ENCODE measurements around the gene VSIG10L. TPM values are rescaled to one million over a fixed set of nuclear protein-coding genes. Genes with fewer than 3 reads are reported as not detected.
A peak's percentile ranks its signal among the peaks of the same experiment; 100 is the strongest.

The VSIG10L gene
- total RNA-seq, 1 donor from 2014 or later: 4.2 TPM

GRCh38 chr19:51368366-51369282 is 26.7 kb upstream of the VSIG10L start, which contains the start of gene CLDND2:
TSS of gene CLDND2 (minus strand) at chr19:51369003. CDS start at chr19:51368577, 426 bp downstream.
- TF ChIP-seq, protein P1, sequence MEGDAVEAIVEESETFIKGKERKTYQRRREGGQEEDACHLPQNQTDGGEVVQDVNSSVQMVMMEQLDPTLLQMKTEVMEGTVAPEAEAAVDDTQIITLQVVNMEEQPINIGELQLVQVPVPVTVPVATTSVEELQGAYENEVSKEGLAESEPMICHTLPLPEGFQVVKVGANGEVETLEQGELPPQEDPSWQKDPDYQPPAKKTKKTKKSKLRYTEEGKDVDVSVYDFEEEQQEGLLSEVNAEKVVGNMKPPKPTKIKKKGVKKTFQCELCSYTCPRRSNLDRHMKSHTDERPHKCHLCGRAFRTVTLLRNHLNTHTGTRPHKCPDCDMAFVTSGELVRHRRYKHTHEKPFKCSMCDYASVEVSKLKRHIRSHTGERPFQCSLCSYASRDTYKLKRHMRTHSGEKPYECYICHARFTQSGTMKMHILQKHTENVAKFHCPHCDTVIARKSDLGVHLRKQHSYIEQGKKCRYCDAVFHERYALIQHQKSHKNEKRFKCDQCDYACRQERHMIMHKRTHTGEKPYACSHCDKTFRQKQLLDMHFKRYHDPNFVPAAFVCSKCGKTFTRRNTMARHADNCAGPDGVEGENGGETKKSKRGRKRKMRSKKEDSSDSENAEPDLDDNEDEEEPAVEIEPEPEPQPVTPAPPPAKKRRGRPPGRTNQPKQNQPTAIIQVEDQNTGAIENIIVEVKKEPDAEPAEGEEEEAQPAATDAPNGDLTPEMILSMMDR (IDR thresholded peaks at IDR 0.05; ENCODE audit: insufficient read depth, low read depth, low read length): no peak
- no peak for TF ChIP-seq EZH2 (IDR thresholded peaks at IDR 0.05; ENCODE audit: insufficient read depth, low read length)
- FAIRE-seq (no peak), DNase-seq (ENCODE audit: low read depth) (no peak)
- Histone ChIP-seq H3K4me3 (ENCODE audit: insufficient read depth, low read depth, low read length) (peak within 1 kb of the TSS; percentile 68), H3K9ac (ENCODE audit: low read length) (peak within 1 kb of the TSS; percentile 82), H2AFZ (ENCODE audit: low read depth, low read length) (peak within 1 kb of the TSS; percentile 99), H3K27ac (ENCODE audit: low read depth, low read length) (peak within 1 kb of the TSS; percentile 72), H3K4me1 (ENCODE audit: insufficient read depth, low read length) (peaks cover 19% of the 10 kb centered on the region), H3K4me2 (ENCODE audit: low read length) (peak within 1 kb of the TSS; percentile 98), H4K20me1 (ENCODE audit: insufficient read depth, low read length) (no peaks in the 10 kb centered on the region), H3K27me3 (ENCODE audit: insufficient read depth, low read length) (no peaks in the 10 kb centered on the region), H3K36me3 (ENCODE audit: insufficient read depth, low read length) (no peaks in the 10 kb centered on the region), H3K79me2 (ENCODE audit: insufficient read depth, low read length) (peaks cover 19% of the 10 kb centered on the region), H3K9me3 (ENCODE audit: insufficient read depth, low read depth, low read length) (no peaks in the 10 kb centered on the region)
- Mint-ChIP-seq H3K4me3 (ENCODE audit: unreplicated experiment) (peak within 1 kb of the TSS; percentile 91), H3K9me3 (ENCODE audit: unreplicated experiment) (peaks cover 2% of the 10 kb centered on the region), H3K27ac (ENCODE audit: unreplicated experiment) (peak within 1 kb of the TSS; percentile 92), H3K4me1 (ENCODE audit: low read depth, unreplicated experiment) (peaks cover 16% of the 10 kb centered on the region), H3K27me3 (ENCODE audit: low read depth, unreplicated experiment) (peaks cover 1% of the 10 kb centered on the region), H3K36me3 (ENCODE audit: low read depth, unreplicated experiment) (peaks cover 2% of the 10 kb centered on the region)

DNA sequence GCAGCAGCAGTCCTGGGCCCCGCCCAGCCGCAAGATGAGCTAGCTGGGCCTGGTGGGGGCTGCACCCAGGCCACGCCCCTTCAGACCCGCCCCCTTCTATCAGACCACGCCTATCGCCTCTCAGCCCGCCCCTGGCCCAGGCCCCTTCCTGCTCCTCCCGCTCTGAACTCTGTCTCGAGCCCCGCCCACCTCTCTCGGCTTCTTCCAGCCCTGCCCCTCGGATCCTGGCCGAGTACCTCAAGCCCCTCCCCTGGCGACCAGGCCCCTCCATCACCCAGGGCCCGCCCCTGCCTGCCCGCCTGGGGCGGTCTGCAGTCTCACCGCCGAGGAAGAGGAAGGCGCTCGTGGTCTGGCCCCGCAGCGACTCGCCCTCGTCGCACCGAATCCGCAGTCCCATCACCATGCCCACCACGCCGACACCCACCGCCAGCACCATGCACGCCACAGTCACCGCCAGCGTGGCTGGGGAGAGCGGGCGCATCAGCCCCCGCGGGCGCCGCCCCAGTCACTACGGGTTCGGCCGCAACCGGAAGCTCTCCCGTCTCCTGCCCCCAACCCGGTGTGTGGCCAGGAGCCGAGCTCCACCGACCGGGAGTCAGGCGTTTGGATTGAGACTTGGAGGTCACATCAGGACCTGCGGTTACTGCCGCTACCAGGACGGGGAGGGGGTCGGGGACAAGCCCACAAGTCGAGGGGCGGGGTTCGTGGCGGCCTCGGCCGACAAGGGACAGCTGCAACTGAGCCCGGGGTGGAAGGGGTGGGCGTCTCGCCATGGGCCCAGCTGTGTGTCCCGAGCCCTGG is 25.8 kb upstream of the VSIG10L start:
- H3K9me3 Mint-ChIP-seq (ENCODE audit: unreplicated experiment): peaks cover 2% of the 10 kb centered on the region
- Histone ChIP-seq H3K4me2 (ENCODE audit: low read length) (peak overlapping the region; percentile 98), H2AFZ (ENCODE audit: low read depth, low read length) (peak overlapping the region; percentile 99), H3K36me3 (ENCODE audit: insufficient read depth, low read length) (no peaks in the 10 kb centered on the region), H3K9me3 (ENCODE audit: insufficient read depth, low read depth, low read length) (no peaks in the 10 kb centered on the region), H3K4me1 (ENCODE audit: insufficient read depth, low read length) (peaks cover 24% of the 10 kb centered on the region), H3K9ac (ENCODE audit: low read length) (peak overlapping the region; percentile 92), H4K20me1 (ENCODE audit: insufficient read depth, low read length) (no peaks in the 10 kb centered on the region), H3K27me3 (ENCODE audit: insufficient read depth, low read length) (no peaks in the 10 kb centered on the region), H3K4me3 (ENCODE audit: insufficient read depth, low read depth, low read length) (peak overlapping the region; percentile 73), H3K79me2 (ENCODE audit: insufficient read depth, low read length) (peaks cover 20% of the 10 kb centered on the region), H3K27ac (ENCODE audit: low read depth, low read length) (peak overlapping the region; percentile 72)
- H3K4me3 Mint-ChIP-seq (ENCODE audit: unreplicated experiment): peak overlapping the region; percentile 91
- peaks cover 2% of the 10 kb centered on the region for H3K36me3 Mint-ChIP-seq (ENCODE audit: low read depth, unreplicated experiment)
- FAIRE-seq (no peak), DNase-seq (ENCODE audit: low read depth) (peak; percentile 94)
- no peaks in the 10 kb centered on the region for H3K27me3 Mint-ChIP-seq (ENCODE audit: low read depth, unreplicated experiment)
- TF ChIP-seq, protein P1 (IDR thresholded peaks at IDR 0.05; ENCODE audit: insufficient read depth, low read depth, low read length): no peak
- TF ChIP-seq EZH2 (IDR thresholded peaks at IDR 0.05; ENCODE audit: insufficient read depth, low read length): no peak
- peak overlapping the region; percentile 85 for H3K27ac Mint-ChIP-seq (ENCODE audit: unreplicated experiment)
- H3K4me1 Mint-ChIP-seq (ENCODE audit: low read depth, unreplicated experiment): peaks cover 20% of the 10 kb centered on the region

Data from astrocyte (in vitro differentiated cells and primary cell).